NB4 (cell line): Measurements from ENCODE around the gene DPYD.

Experiments
- DNase-seq: peaks from one replicate; pipeline ENCODE4 v3.0.0; 2010; ENCODE audit warnings: low read depth
- H3K4me3 ChIP-seq: one replicate; pipeline ENCODE4 v1.5.1; 2011; ENCODE audit warnings: mild to moderate bottlenecking, low read depth, low read length, moderate library complexity
- MAX ChIP-seq: IDR thresholded peaks from 2 replicates; pipeline ENCODE4 v1.6.1; 2011; ENCODE audit warnings: low read depth, low read length
- MYC ChIP-seq: IDR thresholded peaks from 2 replicates; pipeline ENCODE4 v1.6.1; 2011; ENCODE audit warnings: low read depth, low read length
- POLR2A ChIP-seq: IDR thresholded peaks from 2 replicates; pipeline ENCODE4 v1.6.1; 2011; ENCODE audit warnings: mild to moderate bottlenecking; ENCODE audit not compliant: insufficient read length; ENCODE audit errors: extremely low read depth
- TF ChIP-seq, protein P1 (sequence below): IDR thresholded peaks from one replicate; pipeline ENCODE4 v1.5.1; 2012; ENCODE audit warnings: low read depth, low read length

Gene DPYD

GRCh38 chr1:97207868-97208267 is 713.0 kb downstream of the DPYD start:
- no peak overlapping the region for H3K4me3 ChIP-seq
- TF ChIP-seq, protein P1, sequence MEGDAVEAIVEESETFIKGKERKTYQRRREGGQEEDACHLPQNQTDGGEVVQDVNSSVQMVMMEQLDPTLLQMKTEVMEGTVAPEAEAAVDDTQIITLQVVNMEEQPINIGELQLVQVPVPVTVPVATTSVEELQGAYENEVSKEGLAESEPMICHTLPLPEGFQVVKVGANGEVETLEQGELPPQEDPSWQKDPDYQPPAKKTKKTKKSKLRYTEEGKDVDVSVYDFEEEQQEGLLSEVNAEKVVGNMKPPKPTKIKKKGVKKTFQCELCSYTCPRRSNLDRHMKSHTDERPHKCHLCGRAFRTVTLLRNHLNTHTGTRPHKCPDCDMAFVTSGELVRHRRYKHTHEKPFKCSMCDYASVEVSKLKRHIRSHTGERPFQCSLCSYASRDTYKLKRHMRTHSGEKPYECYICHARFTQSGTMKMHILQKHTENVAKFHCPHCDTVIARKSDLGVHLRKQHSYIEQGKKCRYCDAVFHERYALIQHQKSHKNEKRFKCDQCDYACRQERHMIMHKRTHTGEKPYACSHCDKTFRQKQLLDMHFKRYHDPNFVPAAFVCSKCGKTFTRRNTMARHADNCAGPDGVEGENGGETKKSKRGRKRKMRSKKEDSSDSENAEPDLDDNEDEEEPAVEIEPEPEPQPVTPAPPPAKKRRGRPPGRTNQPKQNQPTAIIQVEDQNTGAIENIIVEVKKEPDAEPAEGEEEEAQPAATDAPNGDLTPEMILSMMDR, result no peak
- TF ChIP-seq MAX, result no peak
- no peak for TF ChIP-seq MYC
- no peak for TF ChIP-seq POLR2A
- no peak for DNase-seq

GRCh38 chr1:97204468-97204867 is 716.4 kb downstream of the DPYD start:
- TF ChIP-seq, protein P1, result no peak
- TF ChIP-seq MAX (no peak), MYC (no peak), POLR2A (no peak)
- DNase-seq, result no peak
- H3K4me3 ChIP-seq, result no peak overlapping the region

GRCh38 chr1:97202481-97203380 is 718.1 kb downstream of the DPYD start:
- TF ChIP-seq MAX (no peak), POLR2A (no peak), MYC (no peak)
- TF ChIP-seq, protein P1, result no peak
- H3K4me3 ChIP-seq, result no peak overlapping the region
- no peak for DNase-seq

GRCh38 chr1:97201641-97202040 is 719.2 kb downstream of the DPYD start:
- H3K4me3 ChIP-seq, result no peak overlapping the region
- no peak for DNase-seq
- no peak for TF ChIP-seq POLR2A
- no peak for TF ChIP-seq MYC
- TF ChIP-seq, protein P1, result no peak
- TF ChIP-seq MAX, result no peak

GRCh38 chr1:97200595-97200994 is 720.2 kb downstream of the DPYD start:
- TF ChIP-seq, protein P1, result no peak
- TF ChIP-seq POLR2A (no peak), MYC (no peak), MAX (no peak)
- DNase-seq, result peak; percentile 1
- H3K4me3 ChIP-seq, result no peak overlapping the region
